OCI-LY3 (cell line): Measurements from ENCODE around the gene EIF2S2.

Source experiments
- H2AFZ ChIP-seq: fragments of 200-600, 300-600 bp; shearing (Covaris generic); 2 replicates; pipeline ENCODE4 v1.6.0; 2014; ENCODE audit warnings: antibody characterized with exemption, low read depth, low read length
- H3K27ac ChIP-seq: fragments of 200-600, 300-600 bp; sonication (generic); 2 replicates; pipeline ENCODE4 v1.5.1; 2014; ENCODE audit warnings: mild to moderate bottlenecking, low read length, moderate library complexity, mixed read lengths
- H3K27me3 ChIP-seq: fragments of 200-600, 300-600 bp; sonication (generic); 2 replicates; pipeline ENCODE4 v1.6.1; 2014; ENCODE audit warnings: low read depth, low read length, mixed read lengths
- H3K36me3 ChIP-seq: fragments of 200-600, 300-600 bp; sonication (generic); replicated peaks from 2 replicates; pipeline ENCODE3; 2014; ENCODE audit warnings: low read depth, low read length, mixed read lengths
- H3K4me1 ChIP-seq: fragments of 300-600, 200-600 bp; sonication (generic); 2 replicates; pipeline ENCODE4 v1.6.1; 2014; ENCODE audit warnings: low read length, mixed read lengths
- H3K4me2 ChIP-seq: fragments of 200-600, 300-600 bp; sonication (generic); 2 replicates; pipeline ENCODE4 v1.6.1; 2014; ENCODE audit warnings: low read length, mixed read lengths
- H3K4me3 ChIP-seq: fragments of 300-600, 200-600 bp; sonication (generic); 2 replicates; pipeline ENCODE4 v1.5.1; 2014; ENCODE audit warnings: antibody characterized with exemption, mild to moderate bottlenecking, low read length, moderate library complexity
- H3K79me2 ChIP-seq: fragments of 300-600, 200-600 bp; shearing (Covaris generic); 2 replicates; pipeline ENCODE4 v1.6.1; 2014; ENCODE audit warnings: mild to moderate bottlenecking, low read length, mixed read lengths
- H3K9ac ChIP-seq: fragments of 300-600, 200-600 bp; shearing (Covaris generic); 2 replicates; pipeline ENCODE4 v1.6.0; 2014; ENCODE audit warnings: mild to moderate bottlenecking, low read length, moderate library complexity
- H3K9me3 ChIP-seq: fragments of 200-600, 300-600 bp; shearing (Covaris generic); 2 replicates; pipeline ENCODE4 v1.6.1; 2014; ENCODE audit warnings: low read length, mixed read lengths; ENCODE audit not compliant: insufficient read depth
- H4K20me1 ChIP-seq: fragments of 200-600, 300-600 bp; sonication (generic); 2 replicates; pipeline ENCODE4 v1.6.1; 2016; ENCODE audit warnings: low read length, mixed read lengths; ENCODE audit not compliant: insufficient read depth
- EZH2phosphoT487 ChIP-seq: fragments of 200-600 bp; shearing (Covaris generic); IDR thresholded peaks from 2 replicates; pipeline ENCODE4 v1.6.1; 2018; ENCODE audit warnings: antibody characterized with exemption, mixed run types, low read depth
- TF ChIP-seq, protein P1 (sequence below): fragments of 200-600, 300-600 bp; sonication (generic); IDR thresholded peaks from 2 replicates; pipeline ENCODE4 v1.5.1; 2014; ENCODE audit warnings: antibody characterized with exemption, low read length, low read depth

The EIF2S2 gene

DNA sequence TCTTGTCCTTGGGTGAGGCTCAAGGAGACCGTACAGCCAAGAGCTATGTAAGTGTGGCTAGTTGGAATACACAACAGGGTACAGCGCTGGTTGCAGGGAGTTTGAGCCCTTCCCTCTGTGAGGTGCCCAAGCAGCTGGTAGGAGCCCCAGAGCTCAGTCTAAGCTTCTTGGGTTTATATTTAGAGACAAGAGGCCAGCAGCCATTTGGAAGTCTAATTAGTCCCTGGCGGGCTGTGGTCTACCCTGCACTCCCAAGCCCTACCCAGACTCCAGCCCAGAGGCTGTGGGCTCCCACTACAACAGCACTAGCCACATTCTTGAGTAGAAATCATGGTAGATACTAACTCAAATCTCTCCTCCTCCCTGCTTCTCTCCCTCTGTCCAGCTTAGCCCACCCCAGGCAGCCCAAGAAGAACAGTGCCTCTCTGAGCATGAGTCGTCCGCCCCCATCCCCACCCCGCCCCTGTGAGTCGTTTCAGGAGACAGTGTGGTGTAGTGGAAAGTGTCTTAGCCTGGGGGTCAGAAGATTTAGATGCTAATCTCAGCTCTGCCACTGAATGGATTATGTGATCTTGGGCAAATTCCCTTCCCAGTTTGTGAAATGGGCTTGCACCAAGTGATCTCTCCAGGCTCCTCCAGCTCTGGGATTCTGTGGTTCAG, 37.8 kb downstream of the EIF2S2 start:
- H3K4me1 ChIP-seq, result 0 out of 2 replicates have a peak, but pooled peaks cover 5% of the 10 kb centered on the region
- no peaks in the 10 kb centered on the region for H3K27me3 ChIP-seq
- H2AFZ ChIP-seq, result no peak overlapping the region
- peaks cover 18% of the 10 kb centered on the region for H3K36me3 ChIP-seq
- peaks cover 20% of the 10 kb centered on the region for H4K20me1 ChIP-seq
- H3K27ac ChIP-seq, result no peak overlapping the region
- no peak for TF ChIP-seq EZH2phosphoT487
- TF ChIP-seq, protein P1, sequence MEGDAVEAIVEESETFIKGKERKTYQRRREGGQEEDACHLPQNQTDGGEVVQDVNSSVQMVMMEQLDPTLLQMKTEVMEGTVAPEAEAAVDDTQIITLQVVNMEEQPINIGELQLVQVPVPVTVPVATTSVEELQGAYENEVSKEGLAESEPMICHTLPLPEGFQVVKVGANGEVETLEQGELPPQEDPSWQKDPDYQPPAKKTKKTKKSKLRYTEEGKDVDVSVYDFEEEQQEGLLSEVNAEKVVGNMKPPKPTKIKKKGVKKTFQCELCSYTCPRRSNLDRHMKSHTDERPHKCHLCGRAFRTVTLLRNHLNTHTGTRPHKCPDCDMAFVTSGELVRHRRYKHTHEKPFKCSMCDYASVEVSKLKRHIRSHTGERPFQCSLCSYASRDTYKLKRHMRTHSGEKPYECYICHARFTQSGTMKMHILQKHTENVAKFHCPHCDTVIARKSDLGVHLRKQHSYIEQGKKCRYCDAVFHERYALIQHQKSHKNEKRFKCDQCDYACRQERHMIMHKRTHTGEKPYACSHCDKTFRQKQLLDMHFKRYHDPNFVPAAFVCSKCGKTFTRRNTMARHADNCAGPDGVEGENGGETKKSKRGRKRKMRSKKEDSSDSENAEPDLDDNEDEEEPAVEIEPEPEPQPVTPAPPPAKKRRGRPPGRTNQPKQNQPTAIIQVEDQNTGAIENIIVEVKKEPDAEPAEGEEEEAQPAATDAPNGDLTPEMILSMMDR, result no peak
- H3K79me2 ChIP-seq, result peaks cover 21% of the 10 kb centered on the region
- no peak overlapping the region for H3K9ac ChIP-seq
- H3K9me3 ChIP-seq, result no peaks in the 10 kb centered on the region
- H3K4me2 ChIP-seq, result no peak overlapping the region
- no peak overlapping the region for H3K4me3 ChIP-seq

DNA sequence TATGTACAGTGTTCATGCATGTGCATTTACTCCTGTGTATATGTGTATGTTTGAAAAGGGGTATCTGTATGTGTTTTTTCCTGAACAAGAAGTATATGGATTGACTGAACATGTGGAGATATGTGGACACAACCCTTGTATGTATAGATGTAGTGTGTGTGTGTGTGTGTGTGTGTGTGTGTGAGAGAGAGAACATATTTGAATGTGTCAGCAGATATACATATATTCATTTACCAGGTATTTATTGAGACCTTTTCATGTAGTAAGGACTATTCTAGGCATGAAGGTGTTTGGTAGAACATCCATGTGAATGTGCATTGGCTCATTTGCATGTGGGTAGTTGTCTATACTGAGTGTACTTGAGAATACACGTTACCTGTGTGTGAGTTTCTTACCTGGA, 39.3 kb downstream of the EIF2S2 start:
- H3K27ac ChIP-seq, result no peak overlapping the region
- peaks cover 31% of the 10 kb centered on the region for H4K20me1 ChIP-seq
- no peak overlapping the region for H3K4me2 ChIP-seq
- H2AFZ ChIP-seq, result no peak overlapping the region
- no peak overlapping the region for H3K9ac ChIP-seq
- no peak overlapping the region for H3K4me3 ChIP-seq
- peaks cover 13% of the 10 kb centered on the region for H3K36me3 ChIP-seq
- H3K79me2 ChIP-seq, result peaks cover 26% of the 10 kb centered on the region
- H3K4me1 ChIP-seq, result 0 out of 2 replicates have a peak, but pooled peaks cover 5% of the 10 kb centered on the region
- TF ChIP-seq, protein P1, result no peak
- no peak for TF ChIP-seq EZH2phosphoT487
- no peaks in the 10 kb centered on the region for H3K27me3 ChIP-seq
- H3K9me3 ChIP-seq, result no peaks in the 10 kb centered on the region

DNA sequence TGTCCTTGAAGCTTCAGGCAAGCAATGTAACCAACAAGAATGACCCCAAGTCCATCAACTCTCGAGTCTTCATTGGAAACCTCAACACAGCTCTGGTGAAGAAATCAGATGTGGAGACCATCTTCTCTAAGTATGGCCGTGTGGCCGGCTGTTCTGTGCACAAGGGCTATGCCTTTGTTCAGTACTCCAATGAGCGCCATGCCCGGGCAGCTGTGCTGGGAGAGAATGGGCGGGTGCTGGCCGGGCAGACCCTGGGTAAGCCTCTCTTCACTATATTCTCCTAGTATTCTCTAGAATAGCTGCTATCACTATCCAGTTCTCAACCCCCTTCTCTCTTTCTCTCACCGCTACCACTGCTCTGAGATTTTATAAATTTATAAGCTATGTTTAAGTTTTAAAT, 40.0 kb downstream of the EIF2S2 start:
- H3K79me2 ChIP-seq, result peaks cover 26% of the 10 kb centered on the region
- no peak overlapping the region for H3K9ac ChIP-seq

DNA sequence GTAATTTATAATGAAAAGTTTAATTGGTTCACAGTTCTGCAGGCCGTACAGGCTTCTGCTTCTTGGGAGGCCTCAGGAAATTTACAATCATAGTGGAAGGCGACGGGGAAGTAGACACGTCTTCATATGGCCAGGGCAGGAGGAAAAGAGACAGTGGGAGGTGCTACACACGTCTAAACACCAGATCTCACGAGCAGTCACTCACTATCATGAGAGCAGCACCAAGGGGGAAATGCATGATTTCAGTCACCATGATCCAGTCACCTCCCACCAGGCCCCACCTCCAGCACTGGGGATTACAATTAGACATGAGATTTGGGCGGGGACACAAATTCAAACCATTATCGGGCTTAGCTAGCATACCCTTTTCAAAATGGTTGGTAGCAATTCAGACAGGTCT, 41.2 kb downstream of the EIF2S2 start:
- Histone ChIP-seq H3K4me2 (no peak overlapping the region), H2AFZ (no peak overlapping the region), H3K9me3 (no peaks in the 10 kb centered on the region), H3K36me3 (peaks cover 9% of the 10 kb centered on the region), H3K27ac (no peak overlapping the region), H3K4me1 (0 out of 2 replicates have a peak, but pooled peaks cover 5% of the 10 kb centered on the region), H4K20me1 (peaks cover 36% of the 10 kb centered on the region), H3K27me3 (no peaks in the 10 kb centered on the region), H3K4me3 (no peak overlapping the region), H3K79me2 (peaks cover 26% of the 10 kb centered on the region), H3K9ac (no peak overlapping the region)
- TF ChIP-seq, protein P1, result no peak
- no peak for TF ChIP-seq EZH2phosphoT487

More for the DNA sequence above, 40.0 kb downstream of the EIF2S2 start:
- Histone ChIP-seq H3K4me1 (0 out of 2 replicates have a peak, but pooled peaks cover 5% of the 10 kb centered on the region), H3K4me3 (no peak overlapping the region), H3K36me3 (peaks cover 10% of the 10 kb centered on the region), H4K20me1 (peaks cover 32% of the 10 kb centered on the region), H2AFZ (no peak overlapping the region), H3K4me2 (no peak overlapping the region), H3K9me3 (no peaks in the 10 kb centered on the region), H3K27me3 (no peaks in the 10 kb centered on the region), H3K27ac (no peak overlapping the region)
- TF ChIP-seq EZH2phosphoT487, result no peak
- TF ChIP-seq, protein P1, result no peak
